G401.6 (cell line): ENCODE measurements around the gene UST.
A peak's percentile ranks its signal among the peaks of the same experiment; 100 is the strongest.
"Not testable (repeated sequence)": the region's sequence is repeated elsewhere in the genome, so short reads cannot be mapped to it uniquely, and the experiment has no call there.

ENCODE experiments used
- FAIRE-seq: peaks from 2 replicates; lab custom pipeline; 2012; peaks lifted over from hg19 to GRCh38; lab: Jason Lieb, UNC

The UST gene

GRCh38 chr6:149012040-149012545 lies 265.3 kb downstream of the UST start:
- no peak for FAIRE-seq

- FAIRE-seq = no peak
These were observed 266.9 kb downstream of the UST start for GRCh38 chr6:149013586-149014344.

GRCh38 chr6:149014631-149015534 lies 268.1 kb downstream of the UST start:
- no peak for FAIRE-seq

DNA sequence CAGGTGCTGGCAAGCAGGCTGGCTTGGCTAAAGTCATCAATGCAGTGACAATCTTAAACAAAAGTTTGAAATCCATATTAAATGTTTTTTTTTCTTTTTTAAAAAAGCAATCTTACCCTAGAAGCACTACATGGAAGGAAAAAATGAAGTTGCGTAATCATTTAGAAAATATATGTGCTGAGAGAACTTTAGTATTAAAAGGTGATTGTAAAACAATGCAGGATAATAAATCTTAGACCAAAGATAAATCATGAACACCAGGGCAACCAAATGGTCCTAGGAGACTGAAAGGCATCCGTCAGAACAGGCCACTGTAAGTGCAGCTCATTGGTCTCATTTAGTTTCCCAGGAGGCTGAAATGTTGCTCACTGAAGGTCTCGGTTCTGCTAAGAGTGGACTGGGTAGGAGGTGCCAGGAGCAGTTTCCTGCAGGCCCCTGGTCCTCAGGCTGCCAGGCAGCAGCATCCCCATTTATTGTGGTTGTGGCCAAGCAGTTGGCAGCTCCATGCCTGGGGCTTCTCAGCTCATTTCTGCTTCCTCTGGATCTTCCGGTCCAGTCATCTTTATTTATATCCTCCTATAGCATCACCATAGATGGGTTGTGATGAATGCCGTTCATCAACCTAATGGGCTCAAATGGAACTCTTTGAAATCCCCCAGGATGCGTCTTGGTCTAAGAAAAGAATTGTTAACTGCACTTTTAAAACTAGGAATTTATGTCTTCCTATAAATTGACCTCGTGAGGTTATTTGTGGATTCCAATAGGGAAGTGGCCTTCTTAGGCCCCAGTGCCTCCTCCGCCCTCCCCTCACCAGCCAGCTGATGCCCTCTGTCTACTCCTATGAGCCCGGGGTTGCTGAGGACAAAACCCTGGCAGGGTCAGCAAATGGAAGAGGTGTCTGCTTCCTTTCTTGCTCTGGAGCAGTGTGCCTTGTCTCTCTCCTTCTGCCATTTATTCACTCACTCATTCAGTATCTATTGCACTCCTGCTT lies 269.0 kb downstream of the UST start:
- no peak for FAIRE-seq

GRCh38 chr6:149016716-149017115 lies 269.9 kb downstream of the UST start:
- no peak for FAIRE-seq

DNA sequence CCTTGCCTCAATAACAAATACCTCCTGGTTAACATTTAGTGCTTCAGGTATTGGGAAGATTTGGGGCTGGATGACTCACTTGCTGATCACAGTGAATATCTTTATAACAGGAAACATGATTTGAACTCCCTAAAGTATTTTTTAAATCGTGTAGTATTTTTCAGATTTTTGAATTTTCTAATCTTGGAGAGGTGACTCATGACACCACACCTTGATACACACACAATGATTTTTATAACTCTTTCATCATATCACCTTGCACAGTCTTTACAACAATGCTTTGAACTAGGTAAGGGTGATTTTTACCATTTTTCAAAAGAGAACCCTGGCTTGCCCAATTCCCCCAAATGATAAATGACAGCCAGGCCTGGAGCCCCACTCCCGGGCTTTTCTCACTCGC lies 273.5 kb downstream of the UST start:
- no peak for FAIRE-seq

DNA sequence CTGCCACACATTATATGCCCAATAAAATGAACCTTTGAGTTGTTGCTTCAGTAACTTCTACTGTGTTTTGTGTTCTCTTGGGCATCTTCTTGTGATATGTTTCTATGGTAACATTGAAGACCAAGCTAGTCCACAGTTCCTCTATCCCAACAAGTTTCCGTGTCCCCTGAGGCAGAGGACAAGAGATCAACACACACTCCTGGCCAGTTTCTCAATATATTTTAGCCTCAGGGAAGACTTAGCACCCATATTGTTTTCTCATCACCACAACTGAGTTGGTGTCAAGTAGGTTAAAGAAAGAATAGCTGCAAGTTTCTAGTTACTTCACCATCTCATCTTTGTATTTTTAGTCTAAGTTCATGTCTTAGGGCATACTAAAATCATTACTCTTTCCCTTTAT lies 277.5 kb downstream of the UST start:
- no peak for FAIRE-seq

DNA sequence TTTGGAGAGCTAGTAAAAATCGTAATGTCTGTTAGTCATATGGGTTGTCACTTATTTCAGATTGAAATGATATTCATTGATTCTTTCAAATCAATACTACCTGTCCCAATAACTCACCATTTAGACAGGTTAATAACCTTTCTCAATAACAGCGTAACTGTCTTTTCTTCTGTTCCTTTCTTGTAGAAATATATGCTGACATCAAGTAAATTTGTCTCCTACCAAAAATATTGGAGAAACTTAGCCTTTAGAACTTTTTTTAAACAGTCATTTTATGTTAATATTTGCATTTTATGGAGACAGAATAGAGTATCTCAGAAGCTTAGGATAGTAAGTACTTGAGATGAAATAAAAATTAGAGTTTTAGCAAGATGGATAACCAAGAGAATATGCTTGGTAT lies 278.2 kb downstream of the UST start:
- FAIRE-seq = no peak

GRCh38 chr6:149026530-149026942 lies 279.7 kb downstream of the UST start:
- FAIRE-seq = no peak

DNA sequence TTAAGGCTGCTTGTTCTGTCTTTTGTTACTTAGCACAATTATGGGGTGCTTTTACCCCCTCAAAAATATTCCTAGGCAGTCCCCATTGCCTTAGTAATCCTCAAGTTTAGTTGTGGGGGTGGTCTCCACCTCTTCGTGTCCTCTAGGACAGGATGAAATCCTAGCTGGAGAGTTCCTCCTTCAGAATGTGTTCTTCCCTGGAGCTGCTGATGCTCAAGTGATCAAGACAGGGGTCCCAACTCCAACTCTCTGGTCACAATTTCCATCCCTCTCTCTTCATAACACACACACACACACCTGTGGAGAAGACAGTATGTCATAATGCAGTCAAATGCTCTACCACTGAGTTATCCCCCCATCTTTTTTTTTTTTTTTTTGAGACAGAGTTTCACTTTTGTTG lies 280.7 kb downstream of the UST start:
- FAIRE-seq = no peak

DNA sequence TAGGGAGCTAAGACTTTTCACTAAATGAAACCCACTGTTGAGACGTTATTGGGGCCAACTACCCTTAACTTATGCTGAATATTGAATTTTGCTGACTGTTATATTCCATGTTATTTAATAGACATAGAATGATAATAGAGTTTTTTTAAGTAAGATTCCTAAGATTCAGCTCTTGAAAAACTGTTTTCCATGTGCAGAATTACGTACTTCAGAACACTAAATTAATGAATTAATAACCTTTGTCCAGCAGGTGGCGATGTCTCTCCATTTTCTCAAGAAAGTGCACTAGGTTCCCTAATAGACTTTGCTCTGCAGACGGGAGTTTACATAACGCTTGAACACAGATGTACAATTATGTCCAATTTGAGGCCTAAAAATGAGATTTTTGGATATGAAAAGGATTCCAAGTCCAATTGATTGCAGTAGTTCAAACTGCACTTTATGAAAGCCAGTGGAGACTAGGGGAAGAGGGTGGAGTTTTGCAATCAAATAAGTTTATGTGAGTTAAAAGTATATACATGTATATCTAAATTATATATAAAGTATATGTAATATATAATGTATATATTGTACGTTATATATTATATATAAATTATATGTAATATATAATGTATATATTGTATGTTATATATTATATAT lies 282.1 kb downstream of the UST start:
- FAIRE-seq = peak; percentile 96

GRCh38 chr6:149031201-149031858 lies 284.5 kb downstream of the UST start:
- no peak for FAIRE-seq

DNA sequence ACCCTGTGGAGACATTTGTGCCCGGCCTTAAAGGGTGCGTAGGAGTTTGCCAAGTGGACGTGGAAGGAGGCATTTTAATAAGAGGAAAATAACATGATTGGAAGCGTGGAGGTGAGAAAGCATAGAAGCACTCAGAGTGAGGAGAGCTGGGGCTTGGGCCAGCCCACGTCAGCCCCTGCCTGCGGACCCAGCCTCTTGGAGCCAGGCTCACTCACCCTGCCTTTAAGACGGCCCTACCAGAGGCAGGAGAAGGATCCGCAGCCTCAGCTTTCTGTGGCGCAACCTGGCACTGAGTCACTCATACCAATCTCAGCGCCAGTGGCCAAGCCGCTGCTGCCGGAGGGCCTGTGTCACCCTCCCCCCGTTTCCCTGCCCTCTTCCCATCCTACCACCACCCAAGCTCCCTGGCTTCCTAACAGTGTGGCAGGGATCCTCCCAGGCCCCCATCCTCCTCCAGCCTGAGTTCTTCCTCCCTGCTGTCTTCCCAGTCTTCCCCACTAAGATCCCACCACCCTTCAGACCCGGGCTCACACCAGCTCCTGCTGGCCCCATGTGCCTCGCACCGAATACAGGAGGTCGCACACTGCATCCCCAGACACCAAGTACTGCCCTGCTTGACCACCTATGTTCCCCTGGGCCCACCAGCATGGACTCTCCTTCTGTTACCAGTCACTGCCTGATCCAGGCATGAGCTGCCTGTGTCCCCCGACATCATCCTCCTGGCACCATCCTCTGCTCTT lies 285.2 kb downstream of the UST start:
- no peak for FAIRE-seq

DNA sequence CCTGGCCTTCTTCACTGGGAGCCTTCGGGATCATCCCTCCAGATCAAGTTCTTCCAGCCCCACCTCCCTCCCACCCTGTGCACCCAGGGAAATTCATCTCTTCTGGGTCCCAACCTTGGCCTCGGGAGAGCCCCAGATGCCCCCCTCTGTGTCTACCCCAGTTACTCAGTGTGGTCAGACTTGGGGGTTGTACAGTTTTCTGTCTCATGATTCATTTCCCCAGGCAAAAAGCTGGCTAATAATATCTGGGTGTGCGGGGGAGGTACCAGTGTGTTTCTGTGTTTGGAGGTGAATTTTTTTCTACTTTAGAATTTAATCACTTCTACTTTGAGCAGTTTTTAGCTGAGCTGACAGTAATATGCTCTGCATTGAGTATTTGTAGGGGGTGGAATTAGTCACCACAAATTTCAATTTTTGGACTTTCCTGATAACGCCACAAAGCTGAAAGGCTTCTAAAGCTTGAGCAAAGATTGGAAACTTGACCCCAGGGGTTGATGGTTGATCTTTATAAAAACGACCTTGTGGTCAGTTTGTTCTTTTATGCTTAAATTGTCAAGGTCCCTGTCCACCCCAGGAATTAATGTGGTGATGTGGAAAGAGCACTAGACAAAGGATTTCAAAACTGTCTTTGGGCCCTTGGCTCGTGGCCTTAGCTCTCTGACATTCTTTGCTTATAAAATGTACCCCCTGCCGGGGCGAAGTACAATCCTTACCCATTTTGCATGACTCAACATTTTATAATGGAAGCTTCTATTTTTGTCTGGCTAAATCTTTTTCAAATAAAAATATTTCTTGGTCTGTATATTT lies 286.0 kb downstream of the UST start:
- no peak for FAIRE-seq

DNA sequence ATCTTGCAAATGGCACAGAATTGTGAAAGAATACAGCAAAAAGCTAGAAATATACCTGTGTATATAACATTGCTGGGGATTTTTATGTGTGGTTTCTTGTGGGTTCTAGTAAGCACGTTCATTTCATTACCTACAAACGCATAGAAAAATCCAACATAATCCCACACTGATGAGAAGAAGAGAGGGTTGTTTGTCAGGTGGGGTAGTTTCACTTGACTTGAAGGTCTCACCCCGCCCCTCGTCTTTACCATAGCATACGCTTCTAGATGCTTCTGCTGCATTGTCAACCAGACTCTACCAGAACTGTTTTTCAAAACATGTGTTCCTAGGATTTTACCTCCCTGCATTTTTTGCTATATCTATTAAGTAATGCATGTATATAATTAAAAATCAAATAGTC lies 286.6 kb downstream of the UST start:
- no peak for FAIRE-seq

- FAIRE-seq = no peak
These were observed 288.9 kb downstream of the UST start for GRCh38 chr6:149035766-149036165.

DNA sequence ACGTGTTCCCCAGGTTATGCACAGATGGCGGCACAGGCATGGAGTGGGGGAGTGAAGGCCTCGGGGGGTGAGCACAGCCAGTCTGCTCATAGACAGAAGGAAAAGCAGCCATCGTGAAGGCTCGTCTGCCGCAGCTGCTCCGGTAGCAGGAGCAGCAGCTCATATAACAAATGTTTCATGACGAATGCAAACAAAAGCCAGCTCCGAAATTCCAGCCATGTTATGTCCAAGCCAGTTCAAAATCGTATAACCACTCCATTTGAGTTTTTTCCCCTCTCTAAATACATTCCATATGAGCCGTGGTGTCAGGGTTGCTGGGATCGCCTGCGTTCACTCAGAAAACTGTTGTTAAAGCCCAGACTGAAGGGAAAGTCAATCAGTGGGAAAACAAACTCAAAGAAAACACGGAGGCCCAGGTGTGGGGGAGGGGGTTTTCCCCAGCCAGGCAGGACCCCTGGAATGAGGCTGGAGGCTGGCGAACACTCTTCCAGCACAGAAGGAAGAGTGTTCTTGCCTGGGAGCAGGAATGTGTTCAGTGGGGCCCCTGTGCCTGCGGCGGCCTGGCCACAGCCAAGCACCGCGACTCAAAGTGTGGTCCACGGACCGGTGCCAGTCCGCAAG lies 290.3 kb downstream of the UST start:
- no peak for FAIRE-seq

GRCh38 chr6:149039025-149039424 lies 292.2 kb downstream of the UST start:
- not testable (repeated sequence) for FAIRE-seq

DNA sequence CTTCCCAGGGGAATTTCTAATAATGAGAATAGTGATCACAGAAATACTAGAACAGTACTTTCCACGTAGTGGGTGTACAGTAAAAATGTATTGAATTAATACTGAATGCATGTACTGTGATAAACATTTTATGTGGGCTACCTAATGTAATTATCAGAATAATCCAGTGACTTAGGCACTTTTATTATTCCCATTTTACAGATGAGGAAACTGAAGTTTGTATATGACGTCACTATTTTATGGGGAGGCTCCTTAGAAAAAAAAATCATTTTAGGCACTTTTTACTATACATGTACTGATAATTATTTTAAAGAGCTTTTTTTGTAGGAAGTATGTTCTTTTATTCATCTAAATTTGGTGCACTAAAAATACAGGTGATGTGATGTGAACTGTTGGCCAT lies 295.1 kb downstream of the UST start:
- FAIRE-seq = no peak
